Dermis microvascular lymphatic vessel endothelial cell (primary cell): ENCODE results near the gene ETS1. TPM values are rescaled to one million over a fixed set of nuclear protein-coding genes. Genes with fewer than 3 reads are reported as not detected.

ENCODE experiments used
- DNase-seq, 2 donors: peaks; one replicate each; pipeline versions ENCODE4 v3.0.0 to v3.0.0-alpha.2; 2010; ENCODE audit warnings: low read depth in 2 of 2
- total RNA-seq: library from RNA; depleted of rRNA; stranded (reverse); fragments of >200 nt; gene quantifications from 2 replicates; pipeline ENCODE4 v1.2.1, GENCODE V29; 2014

Gene ETS1
- total RNA-seq, 1 donor from 2014 or later: 81.3 TPM

DNA sequence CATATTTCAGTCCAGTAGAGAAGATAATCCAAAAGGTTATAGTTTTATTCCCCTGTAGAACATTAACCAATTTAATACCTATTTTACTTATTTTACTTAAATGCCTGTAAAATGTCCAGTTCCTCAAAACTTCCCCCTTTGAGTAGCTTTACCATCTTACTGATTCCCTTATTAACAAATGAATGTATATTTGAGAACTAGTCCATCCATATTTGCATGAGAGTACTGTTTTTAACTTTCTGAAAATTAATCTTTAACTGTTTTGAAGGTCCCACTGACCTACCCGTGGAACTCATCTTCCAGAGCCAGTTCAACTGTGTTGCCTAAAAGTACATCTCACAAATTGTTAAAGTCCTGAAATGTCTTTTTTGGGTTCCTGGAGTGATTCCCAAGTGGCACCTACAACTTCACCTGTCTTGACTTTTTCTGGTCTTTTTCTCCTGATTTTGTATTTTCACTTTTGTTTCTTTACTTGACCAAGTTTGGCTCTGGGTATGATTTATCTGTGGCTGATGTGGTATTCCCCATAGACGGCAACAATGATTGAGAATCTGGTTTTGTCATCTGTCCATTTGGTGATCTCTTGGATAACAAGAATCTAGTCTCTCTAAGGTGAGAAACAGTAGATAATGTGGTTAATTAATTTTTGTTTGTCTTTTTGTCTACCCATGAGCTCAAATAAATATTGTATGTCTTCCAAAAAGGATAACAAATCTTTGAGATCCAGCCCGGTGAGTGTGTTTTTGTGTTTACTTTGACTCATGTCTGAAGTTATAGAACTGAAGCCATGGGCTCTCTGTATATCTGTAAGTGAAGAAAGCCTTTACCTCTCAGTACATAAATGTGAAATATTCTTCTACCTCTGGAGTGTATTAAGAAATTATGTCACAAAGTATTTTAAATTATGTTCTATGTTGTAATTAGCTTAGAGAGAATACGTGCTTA lies 174.2 kb downstream of the ETS1 start:
- no peak for DNase-seq

DNA sequence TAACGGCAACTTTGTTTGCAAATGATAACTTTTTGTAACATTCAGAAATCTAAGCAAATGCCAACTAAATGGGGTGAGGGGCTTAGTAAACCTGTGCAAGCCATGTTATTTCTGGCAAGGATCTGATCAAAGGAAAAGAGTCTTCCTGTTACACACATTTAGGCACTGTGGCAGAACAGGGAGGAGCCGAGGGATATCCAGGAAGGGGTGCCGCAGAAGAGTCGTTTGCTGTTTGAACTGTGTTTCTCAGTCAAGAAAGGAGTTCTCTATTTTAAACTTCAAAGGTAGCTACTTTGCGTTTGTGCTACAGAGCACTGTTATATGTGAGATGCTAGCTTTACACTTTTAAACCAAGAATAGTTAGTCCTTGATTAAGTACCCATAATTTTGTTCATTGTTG lies 175.5 kb downstream of the ETS1 start:
- DNase-seq: peak in 1 of 2 donors; percentile 42

DNA sequence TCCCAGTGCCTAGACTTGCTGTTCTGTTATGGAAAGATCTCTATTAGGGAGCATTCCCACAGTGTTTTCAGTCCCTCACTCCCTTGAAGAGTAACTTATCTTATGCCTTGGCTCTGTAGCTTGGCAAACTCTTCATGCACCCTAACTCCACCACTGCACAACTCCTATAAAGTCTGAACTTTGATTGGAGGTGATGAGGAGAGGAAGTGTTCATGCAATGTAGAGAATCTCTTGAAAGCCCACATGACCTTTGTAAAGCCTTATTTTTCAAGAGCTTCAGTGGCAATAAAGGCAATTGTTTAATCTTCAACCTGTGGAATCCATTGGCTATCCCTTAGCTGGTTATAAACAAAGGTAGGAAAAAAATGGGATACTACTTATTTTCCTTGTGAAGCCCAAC lies 176.2 kb downstream of the ETS1 start:
- DNase-seq: no peak

DNA sequence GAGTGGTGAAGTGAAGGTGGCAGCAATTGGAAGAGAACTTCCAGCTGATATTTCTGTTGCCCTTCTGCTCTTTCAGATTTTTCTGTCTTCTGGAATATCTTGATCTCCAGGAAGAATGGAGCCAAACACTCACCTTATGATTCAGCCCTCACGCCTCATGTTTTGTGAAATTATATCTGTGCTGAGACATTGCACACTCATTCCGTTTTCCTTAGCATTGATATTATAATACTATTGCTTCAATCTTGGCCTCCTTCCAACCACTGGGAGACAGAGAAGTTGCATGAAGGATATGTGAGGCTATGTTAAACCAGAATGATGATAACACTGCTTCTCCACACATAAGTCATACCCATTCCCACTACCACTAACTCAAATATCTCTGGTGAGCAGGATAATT lies 177.9 kb downstream of the ETS1 start:
- peak in 1 of 2 donors; percentile 70 for DNase-seq

Other genes with a start within 250 kb of the ETS1 start
- gene FLI1, start 106.5 kb upstream of the ETS1 start, total RNA-seq: 97.7 and 109 TPM in 2 replicates